ENCODE measurements around the gene RUNX3.

The RUNX3 gene

DNA sequence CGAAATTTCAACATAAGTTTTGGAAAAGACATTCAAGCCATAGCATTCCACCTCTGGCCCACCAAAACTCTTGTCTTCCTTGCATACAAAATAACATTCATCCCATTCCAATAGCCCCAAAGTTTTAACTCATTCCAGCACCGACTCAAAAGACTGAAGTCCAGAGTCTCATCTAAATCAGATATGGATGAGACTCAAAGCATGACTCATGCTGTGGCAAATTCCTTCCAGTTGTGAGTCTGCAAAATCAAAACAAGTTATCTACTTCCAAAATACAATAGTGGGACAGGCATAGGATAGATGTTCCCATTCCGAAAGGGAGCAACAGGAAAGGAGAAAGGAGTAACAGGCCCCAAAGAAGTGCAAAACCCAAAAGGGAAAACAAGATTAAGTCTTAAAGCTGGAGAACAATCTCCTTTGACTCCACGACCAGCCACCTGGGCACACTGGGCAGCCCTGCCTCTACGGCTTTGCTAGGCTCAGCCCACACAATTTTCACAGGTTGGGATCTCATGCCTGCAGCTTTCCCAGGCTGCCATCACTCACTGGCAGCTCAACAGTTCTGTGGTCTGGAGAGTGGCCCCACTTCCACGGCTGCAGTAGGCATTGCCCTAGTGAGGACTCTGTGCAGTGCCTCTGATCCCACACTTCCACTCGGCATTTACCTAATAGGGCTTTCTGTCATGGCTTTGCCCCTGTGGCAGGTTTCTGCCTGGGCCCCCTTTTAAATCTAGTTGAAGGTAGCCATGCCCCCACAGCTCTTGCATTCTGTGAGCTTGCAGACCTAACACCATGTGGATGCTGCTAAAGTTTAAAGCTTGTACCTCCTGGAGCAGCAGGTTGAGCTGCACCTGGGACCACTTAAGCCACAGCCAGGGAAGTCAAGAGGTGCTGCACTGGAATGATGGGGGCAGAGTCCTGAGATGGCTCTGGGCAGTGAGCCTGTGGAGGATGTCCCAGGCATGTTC lies 51.0 kb downstream of the RUNX3 start:
- no peak for DNase-seq (ENCODE audit: low read depth)

DNA sequence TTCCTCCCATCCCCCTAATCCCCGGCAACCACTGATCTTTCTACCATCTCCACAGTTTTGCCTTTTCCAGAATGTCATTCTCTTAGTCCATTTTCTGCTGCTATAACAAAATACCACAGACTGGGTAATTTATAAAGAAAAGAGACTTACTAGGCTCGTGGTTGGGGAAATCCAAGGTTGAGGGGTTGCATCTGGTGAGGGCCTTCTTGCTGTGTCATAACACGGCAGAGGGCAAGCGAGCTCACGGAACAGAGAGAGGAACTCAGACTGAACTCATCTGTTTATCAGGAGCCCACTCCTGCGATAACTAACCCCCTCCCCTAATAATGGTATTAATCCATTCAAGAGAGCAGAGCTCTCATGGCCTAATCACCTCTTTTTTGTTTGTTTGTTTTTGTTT lies 52.0 kb downstream of the RUNX3 start:
- no peak for DNase-seq (ENCODE audit: low read depth)

DNA sequence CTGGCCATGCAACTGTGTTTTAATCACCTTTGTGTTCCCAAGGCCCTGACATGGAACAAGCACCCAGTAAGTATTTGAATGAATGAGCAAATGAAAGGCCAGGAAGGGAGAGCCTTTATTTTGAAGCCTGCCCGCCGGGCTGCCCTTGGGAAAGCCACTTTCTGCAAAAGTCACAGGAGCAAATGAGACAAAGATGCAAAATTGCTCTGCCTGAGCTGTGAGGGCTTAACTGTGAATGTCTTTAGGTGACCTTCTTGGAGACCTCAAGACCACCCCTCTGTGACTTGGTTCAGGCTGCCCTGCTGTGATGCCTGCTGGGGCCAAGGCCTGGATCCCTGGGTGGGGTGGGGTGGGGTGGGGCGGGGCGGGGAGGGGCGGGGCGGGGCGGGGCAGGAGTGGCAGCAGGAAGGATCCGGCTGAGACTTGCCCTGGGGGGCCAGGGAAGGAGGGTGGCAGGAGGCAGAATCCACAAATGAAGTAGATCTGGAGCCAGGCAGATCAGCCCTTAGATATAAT lies 54.0 kb downstream of the RUNX3 start:
- DNase-seq (ENCODE audit: low read depth): no peak

DNA sequence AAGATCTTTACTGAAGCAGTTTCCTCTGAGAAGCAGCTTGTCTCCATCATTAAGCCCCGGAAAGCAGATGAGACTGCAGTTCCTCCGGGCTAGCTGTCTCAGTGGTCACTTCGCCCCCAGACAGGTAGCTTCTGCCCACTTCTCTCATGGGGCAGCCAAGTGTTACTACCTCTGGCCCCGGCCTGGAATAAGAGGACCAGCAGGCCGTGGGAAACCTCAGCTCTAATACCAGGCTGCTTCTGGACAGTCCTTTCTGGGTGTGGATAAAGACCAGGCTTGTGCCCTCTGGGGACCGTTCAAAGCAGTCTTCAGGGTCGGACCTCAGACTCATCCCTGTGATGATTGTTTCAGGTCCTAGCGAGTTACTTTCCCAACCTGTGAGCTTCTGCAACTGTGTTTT lies 54.8 kb downstream of the RUNX3 start:
- no peak for DNase-seq (ENCODE audit: low read depth)

DNA sequence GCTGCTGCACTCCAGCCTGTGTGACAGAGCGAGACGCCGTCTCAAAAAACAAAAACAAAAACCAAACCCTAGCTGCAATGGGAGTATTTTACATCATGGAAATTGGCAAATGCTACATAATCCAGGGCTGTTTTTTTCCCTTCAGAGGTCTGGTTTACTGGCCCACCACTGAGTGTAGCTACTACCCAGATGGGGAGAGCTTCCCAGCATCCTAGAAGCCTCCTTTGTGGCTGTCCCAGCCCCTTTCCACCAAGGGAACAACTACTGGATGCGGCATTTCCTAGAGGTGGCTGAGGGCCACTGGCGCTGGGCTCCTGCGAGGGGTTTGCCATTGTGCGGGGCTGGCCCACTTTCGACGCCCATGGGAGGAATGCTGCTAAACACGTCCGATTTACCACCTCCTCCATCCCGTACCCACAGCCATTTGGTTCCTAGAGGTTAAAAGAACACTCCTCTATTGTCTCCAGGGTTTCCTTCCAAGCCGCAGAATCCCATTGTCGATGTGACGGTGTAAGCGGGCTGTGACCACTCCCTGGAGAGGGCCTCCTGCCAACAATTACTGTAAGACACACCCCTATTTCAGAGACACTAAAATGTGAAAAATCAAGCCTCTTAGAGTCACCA lies 55.4 kb downstream of the RUNX3 start:
- no peak for DNase-seq (ENCODE audit: low read depth)

DNA sequence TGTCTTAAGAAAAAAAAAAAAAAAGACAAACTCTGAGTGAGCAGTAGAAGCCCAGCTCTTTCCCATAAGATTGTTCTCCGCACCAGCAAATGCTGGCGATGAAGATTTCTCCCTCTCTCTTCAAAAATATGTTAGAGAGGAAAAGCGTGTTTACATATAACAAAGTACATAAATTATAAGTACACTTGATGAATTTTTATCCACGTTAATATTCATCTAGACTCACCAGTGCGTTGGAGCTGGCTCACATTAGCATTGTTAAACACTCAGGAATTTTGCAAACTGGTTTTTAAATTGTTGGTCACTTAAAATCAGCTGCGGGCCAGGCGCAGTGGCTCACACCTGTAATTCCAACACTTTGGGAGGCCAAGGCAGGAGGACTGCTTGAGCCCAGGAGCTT lies 56.0 kb downstream of the RUNX3 start:
- DNase-seq (ENCODE audit: low read depth): no peak

DNA sequence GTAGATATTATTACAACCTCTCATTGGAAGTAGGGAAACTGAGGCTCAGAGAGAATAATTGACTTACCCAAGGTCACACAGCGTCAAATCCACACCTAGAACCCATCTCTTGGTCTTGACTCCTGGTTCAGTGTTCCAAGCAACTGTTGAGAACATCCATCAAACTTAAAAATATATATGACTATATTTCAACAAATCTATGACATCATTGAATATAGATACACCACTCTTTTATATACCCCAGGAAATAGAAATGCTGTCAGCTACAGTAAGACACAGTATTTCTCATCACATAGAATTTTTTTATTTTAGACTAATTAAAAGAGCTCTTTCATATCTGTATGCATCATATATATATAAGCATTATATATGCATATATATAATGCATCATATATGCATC lies 56.9 kb downstream of the RUNX3 start:
- no peak for DNase-seq (ENCODE audit: low read depth)

DNA sequence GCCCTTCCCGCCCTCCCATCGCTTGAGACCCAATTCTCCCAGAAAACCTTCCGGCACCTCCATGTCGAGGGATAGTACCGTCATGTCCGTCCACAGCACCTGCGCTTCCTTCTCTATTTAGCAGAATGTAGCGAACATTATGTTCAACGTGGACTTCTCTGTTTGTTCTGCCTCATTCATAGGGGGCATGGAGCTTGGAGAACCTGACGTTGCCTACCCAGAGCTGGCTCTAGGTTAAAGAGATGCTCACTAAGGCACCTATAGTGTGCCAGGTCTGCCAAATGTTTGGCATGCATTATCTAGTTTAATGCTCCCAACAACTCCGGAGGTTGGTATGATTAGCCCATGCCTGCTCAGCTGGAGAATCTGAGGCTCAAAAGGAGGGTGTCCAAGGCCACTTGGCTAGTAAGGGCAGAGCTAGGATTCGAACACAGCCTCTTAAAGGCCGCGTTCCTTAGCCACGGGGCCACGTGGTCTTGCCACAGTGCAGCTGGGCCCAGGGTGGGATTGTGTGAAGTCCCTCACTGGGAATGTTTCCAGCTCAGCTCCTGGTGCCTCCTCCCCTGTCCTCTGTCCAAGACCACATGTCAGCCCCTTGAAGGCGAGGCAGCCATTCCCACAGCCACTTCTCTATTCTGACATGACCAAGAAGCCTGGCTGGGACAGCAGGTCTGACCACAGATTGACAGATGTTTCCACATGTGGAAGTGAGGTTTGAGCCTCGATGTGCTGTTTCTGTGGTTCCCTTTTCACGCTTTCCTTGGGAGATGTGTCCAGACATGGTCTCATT lies 57.8 kb downstream of the RUNX3 start:
- no peak for DNase-seq (ENCODE audit: low read depth)

DNA sequence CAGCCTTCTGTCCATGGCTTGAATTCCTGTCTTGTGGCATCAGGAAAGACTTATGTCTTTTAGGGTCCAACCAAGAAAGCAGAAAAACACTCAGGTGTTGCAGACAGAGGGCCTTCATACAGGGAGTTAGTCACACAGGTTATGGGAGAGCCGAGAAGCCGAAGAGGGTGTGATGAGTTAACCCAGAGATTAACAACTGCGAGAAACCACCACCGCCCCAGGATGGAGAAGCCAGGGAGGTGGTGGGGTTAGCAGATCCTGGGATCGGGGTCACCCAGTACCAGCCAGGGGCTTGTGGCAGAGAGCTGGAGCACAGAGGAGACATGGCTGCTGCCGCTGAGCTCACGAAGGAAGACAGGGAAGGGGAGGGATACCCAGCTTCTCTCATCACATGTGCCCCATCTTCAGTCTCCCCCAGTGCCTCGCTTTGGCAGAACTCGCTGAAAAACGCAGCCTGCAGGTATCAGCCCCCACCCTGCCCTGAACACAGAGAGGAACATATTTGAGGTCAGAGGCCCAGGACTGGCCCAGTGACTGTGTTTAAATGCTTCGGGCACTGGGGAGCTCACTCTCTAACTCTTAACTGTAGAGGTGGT lies 58.7 kb downstream of the RUNX3 start:
- DNase-seq (ENCODE audit: low read depth): no peak

DNA sequence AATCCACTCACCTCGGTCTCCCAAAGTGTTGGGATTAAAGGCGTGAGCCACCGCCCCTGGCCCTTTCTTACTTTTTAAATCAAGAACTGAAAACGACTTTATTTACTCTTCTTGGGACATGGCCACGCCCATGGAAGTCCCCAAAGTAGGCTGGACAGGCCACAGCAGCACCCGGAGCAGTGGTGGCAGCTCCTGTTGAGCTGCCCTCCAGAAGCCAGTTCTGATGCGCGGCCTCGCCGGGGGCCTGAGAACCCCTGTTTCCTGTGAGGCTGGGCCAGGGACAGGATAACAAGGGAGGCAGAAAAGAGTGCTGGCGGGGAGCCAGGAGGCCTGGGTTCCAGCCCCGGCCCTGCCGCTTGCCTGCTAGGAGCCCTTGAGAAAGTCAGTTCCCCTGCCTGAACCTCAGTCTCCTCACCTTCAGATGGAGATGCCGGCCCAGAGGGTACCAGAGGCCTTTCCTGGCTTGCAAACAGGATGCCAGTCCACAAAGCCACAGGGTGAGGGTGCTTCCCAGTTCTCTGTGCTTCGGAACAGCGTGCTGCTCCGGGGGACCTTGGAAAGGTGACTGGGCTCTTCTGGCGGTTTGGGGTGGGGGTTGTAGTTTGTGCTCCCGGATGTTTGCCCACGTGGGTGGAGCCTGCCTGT lies 59.4 kb downstream of the RUNX3 start:
- no peak for DNase-seq (ENCODE audit: low read depth)

DNA sequence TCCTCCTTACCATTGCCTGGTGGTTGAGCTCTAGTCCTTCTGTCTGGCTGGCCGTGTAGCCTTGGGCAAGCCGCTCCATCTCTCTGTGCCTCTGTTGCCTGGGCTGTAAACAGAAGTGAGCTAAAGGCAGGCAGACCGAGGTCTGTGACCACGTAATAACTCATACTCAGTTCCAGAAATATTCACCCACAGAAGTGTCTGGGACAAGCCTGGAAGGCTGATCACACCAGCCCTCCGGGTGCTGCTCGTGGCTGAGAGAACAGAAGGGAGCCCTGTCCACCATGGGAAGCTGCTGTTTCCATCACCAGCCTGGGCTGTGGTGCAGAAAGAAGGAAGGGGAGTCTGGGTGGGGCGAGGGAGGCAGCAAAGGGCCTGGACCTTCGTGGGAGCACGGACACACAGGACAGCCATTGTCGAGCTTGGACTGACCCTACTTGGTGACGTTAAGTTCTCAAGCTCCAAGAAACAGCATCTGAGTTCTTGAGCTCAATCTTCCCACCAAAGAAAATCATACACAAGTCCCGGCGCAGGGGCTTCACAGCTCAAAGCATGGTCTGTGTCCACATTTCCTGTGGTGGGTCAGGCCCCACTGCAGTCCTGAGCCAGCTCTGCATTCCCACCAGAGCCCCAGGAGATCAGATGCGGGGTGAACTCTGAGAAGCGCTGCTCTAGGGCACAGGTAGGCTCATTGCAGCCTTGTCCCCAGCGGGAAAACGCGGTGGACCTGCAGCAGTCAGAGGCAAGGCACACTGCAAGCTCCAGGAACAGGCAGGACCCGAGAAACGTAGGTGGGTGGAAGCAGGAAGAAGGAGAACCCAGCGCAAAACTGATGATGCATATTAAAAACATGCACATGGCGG lies 61.8 kb downstream of the RUNX3 start:
- DNase-seq (ENCODE audit: low read depth): no peak

DNA sequence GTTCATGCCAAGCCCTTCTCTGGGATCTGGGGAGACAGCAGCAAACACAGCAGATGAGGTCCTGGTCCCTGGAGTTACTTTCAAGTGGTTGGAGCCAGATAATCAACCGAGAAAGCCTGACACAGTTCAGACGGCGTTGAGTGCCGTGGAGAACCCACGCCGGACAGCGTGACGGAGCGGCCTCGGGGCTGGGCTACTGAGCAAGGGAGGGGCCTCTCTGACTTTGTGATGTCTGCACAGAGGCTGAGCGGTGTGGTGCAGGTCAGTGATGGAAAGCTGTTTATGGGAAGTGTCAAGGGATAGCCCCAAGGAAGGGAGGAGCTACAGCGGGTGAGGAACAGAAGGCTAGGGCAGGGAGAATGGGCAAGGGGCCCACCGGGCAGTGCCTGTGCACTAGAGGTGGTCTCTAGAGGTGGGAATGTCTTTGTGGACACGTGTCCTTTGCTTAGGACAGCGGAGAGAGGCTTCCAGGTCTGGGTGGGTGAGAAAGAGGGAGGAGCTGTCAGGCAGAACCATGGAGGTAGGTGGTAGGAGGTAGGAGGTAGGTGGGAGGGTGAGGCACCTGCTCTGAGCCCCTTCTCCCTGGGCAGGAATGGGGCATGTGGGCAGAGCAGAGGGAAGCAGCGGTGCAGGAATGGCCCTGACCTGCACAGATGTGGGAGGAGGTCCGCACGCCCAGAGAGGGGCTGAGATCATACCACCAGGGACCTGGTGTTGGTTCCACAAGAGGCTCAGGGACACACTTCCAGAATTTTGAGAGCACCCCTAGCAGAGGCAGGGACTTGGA lies 62.8 kb downstream of the RUNX3 start:
- no peak for DNase-seq (ENCODE audit: low read depth)

DNA sequence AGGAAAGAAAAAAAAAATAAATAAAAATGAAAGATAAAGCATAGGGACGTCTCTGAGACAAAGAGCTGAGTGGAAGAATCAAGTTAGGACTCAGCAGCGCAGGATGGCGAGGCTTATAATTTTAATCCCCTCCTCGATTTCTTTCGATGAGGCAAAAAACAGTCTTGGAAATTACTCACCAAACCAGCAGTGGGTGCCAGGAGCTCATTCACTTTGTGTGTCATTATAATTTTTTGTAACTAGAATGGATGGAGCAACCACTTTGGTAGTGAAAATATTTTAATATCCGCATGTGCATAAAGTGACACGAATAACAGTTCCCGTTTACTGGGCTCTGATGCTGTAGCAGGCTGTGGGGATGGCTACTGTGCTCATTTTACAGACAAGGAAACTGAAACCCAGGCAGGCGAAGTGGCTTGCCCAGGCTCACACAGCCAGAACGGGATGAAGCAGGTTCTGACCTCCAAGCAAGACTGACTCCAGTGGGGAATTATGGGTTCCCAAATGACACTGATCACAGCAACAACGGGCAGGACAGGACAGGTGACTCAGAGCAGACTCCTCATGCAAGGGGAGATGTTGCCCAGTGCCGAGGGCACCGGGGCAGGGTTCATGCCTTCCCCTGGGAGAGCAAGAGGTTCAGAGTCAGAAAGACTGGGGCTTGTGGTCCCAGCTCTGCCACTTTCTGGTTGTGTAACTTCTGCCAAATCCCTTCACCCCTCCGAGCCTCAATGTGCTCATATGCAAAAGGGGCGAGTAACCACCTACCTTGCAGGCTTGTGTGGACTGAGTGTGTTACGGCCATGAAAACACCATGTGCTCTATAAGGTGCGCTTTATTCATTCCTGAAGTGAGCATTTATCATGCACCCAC lies 63.6 kb downstream of the RUNX3 start:
- no peak for DNase-seq (ENCODE audit: low read depth)

DNA sequence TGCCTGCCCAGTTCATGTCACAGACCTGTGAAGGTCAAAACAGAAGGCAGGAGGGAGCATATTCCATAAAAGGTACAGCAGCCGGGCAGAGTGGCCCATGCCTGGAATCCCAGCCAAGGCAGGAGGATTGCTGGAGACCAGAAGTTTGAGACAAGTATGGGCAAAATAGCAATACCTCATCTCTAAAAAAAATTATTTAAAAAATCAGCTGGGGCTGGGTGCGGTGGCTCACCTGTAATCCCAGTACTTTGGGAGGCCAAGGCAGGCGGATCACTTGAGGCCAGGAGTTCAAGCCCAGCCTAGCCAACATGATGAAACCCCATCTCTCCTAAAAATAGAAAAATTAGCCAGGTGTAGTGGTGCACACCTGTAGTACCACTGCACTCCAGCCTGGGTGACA lies 64.5 kb downstream of the RUNX3 start:
- no peak for DNase-seq (ENCODE audit: low read depth)

DNA sequence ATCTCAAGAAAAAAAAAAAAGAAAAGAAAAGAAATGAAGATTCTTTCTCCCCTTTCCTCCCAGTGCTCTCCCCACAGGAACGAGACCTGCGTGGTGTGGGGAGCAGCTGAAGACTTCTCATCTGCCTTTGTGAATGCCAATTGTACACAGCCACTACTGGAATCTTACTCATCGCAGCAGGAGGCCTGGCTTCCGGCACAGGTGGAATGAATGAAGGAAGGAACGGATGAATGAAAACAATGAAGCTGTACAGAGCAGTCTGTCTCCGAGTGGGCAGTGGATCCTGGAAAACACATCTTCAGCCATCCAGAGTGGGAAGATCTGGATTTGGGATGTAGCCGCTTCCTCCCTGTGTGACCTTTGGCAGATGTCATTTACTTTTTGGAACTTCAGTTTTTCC lies 64.9 kb downstream of the RUNX3 start:
- DNase-seq (ENCODE audit: low read depth): no peak

DNA sequence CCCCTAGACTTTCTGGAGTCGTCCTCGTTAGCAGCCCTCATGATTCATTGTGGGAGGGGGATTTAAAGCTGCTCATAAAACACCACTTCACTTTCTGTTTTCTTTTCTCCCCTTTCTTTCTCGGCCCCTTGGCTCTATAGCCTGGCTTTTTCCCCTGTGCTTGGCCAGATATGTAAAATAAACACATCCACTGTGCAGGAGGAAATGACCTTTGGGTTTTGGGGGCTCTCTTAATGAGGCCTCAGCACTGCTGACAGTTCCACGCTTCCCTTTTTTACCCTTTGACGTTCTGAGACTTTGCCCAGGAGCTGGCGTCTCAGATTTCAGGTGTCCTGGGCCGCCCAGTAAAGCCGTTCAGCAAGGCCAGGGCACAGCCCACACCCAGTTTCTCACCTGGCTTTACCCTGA lies 65.7 kb downstream of the RUNX3 start:
- no peak for DNase-seq (ENCODE audit: low read depth)

DNA sequence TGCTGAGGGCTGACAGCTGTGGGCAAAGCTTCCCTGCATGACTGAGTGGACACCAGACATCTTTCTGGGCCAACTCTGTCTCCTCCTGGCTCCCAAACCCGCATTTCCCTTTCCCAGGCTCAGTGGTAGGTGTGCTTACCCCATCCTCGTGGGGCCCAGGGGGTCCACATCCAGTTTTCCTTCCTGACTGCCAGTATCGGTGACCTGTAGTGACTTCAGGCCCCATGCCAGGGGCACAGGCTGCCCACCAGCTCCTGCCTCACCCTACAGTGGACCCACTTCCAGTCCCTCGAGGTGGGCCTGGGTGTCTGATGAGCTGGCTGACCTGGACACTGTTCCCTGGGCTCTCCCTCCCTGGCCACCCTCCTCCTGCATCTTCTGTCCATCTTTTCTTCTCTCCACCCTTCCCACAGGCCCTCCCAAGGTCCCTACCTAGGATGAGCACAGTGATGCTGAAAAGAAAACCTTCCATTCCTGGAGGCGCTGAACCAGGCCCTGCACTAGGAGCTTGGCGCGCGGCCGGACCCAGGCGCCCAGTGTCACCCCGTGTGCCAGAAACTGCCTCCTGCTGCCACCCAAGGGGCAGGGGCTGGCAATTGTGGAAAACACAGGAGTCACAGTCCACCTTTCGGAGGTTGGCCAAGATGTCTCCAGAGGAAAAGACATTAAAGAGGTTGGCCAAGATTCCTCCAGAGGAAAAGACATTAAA lies 67.1 kb downstream of the RUNX3 start:
- DNase-seq (ENCODE audit: low read depth): no peak

Data from stimulated activated CD8-positive, alpha-beta memory T cell treated with anti-CD3 and anti-CD28 coated beads, Interleukin-12 subunit alpha, Interleukin-12 subunit beta, amount 100 ng/mL, for 1 hour (primary cell).